NCI-H1105 treated with DMSO at 0.1 percent for 48 hours (cell line): ENCODE measurements around the gene CD163L1.

Experiments used
- DNase-seq: peaks from one replicate; lab custom pipeline; 2025; lab: John Stamatoyannopoulos, UW

Gene CD163L1

DNA sequence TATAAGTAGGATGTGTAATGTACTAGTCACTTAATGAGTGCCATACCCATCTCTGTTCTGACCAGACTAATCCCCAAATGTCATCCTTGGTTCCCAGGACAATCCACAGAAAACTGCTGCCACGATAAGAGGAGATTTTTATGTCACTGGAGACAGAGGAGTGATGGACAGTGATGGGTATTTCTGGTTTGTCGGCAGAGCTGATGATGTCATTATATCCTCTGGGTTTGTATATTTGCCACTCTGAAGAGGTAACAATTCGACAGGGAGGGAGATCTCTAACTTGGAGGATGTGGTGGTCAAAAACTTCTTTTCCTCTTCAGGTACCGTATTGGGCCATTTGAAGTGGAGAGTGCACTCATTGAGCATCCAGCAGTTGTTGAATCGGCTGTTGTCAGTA, 119.8 kb downstream of the CD163L1 start:
- DNase-seq, result no peak

DNA sequence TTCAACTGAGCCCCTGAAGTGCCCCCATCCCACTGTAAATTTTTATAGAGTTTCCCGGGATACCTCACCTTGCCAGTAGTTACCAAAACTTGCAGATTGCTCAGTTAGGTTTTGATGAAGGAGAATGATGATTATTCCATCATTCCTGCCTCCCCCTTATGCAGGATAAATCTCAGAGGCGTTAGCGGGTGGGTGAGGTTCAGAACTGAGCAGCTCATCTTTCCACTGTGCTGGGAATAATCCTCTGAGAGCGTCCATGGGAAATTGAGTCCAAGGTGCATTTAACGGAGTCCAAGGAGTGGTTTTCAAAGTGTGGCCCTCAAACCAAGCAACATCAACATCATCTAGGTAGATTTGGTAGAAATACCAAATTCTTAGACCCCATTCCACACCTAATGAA, 121.4 kb downstream of the CD163L1 start:
- DNase-seq, result no peak

DNA sequence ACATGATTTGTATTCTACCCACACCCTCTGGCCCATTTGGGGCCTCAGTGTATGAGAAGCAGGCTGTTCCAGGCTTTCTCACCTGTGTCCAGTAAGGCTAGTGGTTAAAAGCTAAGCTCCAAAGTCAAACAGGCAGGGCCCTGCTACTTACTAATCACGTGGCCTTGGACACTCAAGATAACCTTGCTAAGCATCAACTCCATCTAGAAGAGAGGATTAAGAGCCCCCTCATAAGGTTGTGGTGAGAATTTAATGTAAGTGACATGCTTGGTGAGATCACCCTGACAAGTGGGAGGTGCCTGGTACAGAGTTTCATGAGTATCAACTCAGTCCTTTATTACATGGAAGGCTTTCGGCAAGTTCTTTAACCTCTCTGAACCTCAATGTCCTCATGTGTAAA, 122.3 kb downstream of the CD163L1 start:
- no peak for DNase-seq

DNA sequence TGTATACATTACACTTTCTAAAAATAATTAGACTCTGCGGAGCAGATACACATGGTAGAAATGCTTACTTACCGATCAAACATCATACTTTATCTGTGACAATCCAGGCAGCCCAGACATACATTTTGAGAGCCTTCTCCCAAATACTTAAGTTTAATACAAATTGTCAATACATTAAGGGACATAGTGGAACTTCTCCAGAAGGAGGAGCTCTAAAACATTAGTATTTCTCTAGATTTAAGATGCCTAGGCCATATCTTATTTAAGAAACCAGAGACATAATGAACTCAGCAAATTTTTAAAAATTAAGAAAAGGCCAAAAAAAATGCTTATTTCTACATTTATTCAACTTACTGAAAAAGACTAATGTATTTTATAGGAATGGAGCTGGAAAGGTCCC, 124.0 kb downstream of the CD163L1 start:
- DNase-seq, result no peak

DNA sequence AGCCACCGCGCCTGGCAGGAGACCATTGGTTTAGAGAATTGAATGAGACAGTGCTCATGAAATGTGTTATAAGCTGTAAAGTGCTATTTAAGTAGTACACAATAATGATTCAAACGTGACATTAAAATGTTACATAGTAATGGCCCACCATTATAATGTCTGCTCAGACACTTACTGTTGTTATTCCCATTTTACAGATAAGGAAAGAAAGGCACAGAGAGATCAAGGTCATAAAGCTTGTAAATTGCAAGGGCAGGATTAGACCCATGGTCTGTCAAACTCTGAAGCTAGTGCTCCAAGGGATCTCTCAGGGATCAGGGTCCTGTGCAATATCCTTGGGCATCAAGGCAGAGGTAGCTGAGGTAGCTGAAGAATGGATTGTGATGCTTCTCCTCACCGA, 133.9 kb downstream of the CD163L1 start:
- DNase-seq, result no peak
